ENCODE results near the gene FASTKD2. TPM values are rescaled to one million over a fixed set of nuclear protein-coding genes. Genes with fewer than 3 reads are reported as not detected.
A peak's percentile ranks its signal among the peaks of the same experiment; 100 is the strongest.

FASTKD2 gene
- total RNA-seq, 3 donors from 2014 or later: 19.3 to 23.3 (median 21.7) TPM

DNA sequence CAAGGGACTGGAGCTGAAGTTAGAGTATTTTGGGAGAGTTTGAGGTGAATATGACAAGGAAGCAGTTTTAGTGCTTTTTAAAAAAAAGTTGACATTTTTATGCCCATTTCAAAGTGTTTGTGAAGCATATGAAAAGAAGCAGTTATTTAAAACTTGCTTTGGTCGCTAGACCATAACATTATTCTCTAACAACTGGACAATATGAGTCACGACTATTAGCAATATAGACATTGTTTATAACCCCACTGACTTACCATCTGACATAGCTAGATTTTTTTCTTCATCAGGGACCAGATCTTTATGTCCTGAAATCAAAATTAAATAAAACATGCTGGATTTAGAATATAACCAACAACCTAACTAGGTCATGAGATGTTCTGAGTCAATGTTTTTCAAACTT, 24.6 kb upstream of the FASTKD2 start:
- DNase-seq (no peak), ATAC-seq (no peak)
- no peaks in the 10 kb centered on the region for H3K4me1 ChIP-seq (ENCODE audit: low read depth)
- TF ChIP-seq, protein P1, sequence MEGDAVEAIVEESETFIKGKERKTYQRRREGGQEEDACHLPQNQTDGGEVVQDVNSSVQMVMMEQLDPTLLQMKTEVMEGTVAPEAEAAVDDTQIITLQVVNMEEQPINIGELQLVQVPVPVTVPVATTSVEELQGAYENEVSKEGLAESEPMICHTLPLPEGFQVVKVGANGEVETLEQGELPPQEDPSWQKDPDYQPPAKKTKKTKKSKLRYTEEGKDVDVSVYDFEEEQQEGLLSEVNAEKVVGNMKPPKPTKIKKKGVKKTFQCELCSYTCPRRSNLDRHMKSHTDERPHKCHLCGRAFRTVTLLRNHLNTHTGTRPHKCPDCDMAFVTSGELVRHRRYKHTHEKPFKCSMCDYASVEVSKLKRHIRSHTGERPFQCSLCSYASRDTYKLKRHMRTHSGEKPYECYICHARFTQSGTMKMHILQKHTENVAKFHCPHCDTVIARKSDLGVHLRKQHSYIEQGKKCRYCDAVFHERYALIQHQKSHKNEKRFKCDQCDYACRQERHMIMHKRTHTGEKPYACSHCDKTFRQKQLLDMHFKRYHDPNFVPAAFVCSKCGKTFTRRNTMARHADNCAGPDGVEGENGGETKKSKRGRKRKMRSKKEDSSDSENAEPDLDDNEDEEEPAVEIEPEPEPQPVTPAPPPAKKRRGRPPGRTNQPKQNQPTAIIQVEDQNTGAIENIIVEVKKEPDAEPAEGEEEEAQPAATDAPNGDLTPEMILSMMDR (IDR thresholded peaks at IDR 0.05): no peak
- intact Hi-C loops (cut with DNase I, micrococcal nuclease): no loop called here
- no peaks in the 10 kb centered on the region for H3K9me3 ChIP-seq
- H3K4me3 ChIP-seq: no peak overlapping the region
- H3K36me3 ChIP-seq (ENCODE audit: low read depth): no peaks in the 10 kb centered on the region

DNA sequence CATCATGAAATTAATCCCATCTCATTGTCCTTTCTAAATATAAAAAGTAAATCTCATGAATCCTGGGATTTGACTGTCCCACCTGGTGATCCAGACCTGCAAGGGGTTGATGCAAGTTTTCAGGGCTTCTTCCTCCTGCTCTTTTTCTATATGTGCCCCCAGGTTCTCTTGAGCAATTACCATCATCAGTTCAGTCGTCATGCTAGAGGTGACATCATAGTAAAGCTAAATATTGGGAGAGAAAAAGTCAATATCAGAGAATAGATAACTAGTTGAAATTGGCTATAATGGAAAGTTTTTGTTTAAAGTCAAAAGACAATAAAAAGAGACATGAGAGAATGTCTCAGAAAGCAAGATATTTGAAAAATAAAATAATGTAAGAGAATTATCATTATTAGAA, 8.6 kb upstream of the FASTKD2 start:
- TF ChIP-seq, protein P1 (IDR thresholded peaks at IDR 0.05): no peak
- DNase-seq (no peak), ATAC-seq (no peak)
- no peaks in the 10 kb centered on the region for H3K36me3 ChIP-seq (ENCODE audit: low read depth)
- intact Hi-C loops (cut with DNase I, micrococcal nuclease): no loop called here
- no peaks in the 10 kb centered on the region for H3K9me3 ChIP-seq
- no peaks in the 10 kb centered on the region for H3K4me1 ChIP-seq (ENCODE audit: low read depth)
- H3K4me3 ChIP-seq: no peak overlapping the region

DNA sequence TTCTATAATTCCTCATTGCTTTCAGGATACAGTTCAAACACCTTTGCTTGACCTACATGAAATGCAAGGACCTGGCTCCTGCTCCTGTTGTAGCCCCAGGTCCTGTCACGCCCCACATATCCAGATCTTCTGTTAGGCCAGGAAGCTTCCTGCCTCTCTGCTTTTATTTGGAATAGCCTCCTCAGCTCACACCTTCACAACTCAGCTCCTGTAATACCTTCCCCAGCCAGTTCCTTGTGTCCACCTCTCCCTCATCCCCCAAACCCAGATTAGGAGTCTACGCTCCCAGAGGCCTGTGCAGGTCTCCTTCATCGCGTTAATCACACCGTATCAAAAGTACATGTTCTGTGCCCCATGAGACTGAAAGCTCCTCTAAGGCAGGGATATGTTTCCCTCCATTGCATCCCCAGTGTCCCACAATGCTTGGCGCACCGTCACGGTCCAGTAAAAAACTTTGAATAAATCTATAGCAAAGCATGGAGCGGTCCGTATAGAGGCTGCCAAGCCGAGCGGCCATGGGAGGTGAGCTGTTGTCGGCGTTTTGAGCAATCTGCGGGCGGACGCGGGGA, 649 bp upstream of the FASTKD2 start:
- TF ChIP-seq, protein P1 (IDR thresholded peaks at IDR 0.05): no peak
- peak overlapping the region; percentile 64 for H3K4me3 ChIP-seq
- no peak for ATAC-seq

DNA sequence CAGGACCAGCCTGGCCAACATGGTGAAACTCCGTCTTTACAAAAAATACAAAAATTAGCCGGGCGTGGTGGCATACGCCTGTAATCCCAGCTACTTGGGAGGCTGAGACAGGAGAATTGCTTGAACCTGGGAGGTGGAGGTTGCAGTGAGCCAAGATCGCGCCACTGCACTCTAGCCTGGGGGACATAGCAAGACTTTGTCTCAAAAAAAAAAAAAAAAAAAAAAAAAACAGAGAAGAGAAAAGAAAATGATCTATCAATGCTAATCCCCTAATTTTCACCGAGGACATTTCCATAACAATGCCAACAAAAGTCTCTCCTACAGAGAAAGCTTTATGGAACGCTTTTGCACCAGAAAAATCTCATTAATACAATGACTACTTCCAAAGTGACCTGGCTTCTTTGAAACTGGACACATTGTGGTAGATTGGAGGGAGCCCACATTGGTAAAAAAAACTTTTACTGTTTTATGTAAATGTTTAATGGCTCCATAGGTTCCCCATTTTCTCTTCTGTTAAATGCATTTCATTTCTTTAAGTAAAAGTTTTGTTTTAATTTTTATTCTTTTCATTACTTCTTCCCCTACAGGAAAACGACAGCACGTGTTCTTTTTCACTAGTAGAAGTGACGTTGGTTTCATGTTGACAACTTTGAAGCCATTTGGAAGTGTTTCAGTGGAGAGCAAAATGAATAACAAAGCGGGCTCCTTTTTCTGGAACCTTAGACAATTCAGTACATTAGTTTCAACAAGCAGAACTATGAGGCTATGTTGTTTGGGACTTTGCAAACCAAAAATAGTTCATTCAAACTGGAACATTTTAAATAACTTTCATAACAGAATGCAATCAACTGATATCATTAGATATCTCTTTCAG, 888 bp downstream of the FASTKD2 start:
- intact Hi-C loops (cut with DNase I, micrococcal nuclease): no loop called here
- H3K4me3 ChIP-seq: peak overlapping the region; percentile 64
- TF ChIP-seq, protein P1 (IDR thresholded peaks at IDR 0.05): no peak

More for the DNA sequence above, 649 bp upstream of the FASTKD2 start:
- Histone ChIP-seq H3K4me1 (ENCODE audit: low read depth) (peaks cover 10% of the 10 kb centered on the region), H3K36me3 (ENCODE audit: low read depth) (no peaks in the 10 kb centered on the region), H3K9me3 (no peaks in the 10 kb centered on the region)
- intact Hi-C loops (cut with DNase I, micrococcal nuclease): no loop called here
- DNase-seq: no peak

DNA sequence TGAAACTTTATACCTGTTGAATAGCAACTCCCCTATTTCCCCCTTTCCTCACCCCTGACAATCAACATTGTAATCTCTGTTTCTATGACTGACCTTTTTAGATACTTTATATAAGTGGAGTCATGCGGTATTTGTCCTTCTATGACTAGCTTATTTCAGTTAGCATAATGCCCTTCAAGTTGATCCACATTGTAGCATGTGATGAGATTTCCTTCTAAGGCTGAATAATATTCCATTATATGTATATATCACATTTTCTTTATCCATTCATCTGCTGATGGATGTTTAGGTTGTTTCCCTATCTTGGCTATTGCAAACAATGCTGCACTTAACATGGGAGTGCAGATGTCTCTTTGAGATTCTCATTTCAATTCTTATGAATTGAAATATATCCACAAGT, 9.5 kb downstream of the FASTKD2 start:
- peaks cover 8% of the 10 kb centered on the region for H3K36me3 ChIP-seq (ENCODE audit: low read depth)
- no peak for DNase-seq
- no peaks in the 10 kb centered on the region for H3K4me1 ChIP-seq (ENCODE audit: low read depth)
- ATAC-seq: no peak
- intact Hi-C loops (cut with DNase I, micrococcal nuclease): no loop called here
- H3K9me3 ChIP-seq: peaks cover 10% of the 10 kb centered on the region
- TF ChIP-seq, protein P1 (IDR thresholded peaks at IDR 0.05): no peak
- no peak overlapping the region for H3K4me3 ChIP-seq

More for the DNA sequence above, 888 bp downstream of the FASTKD2 start:
- H3K4me1 ChIP-seq (ENCODE audit: low read depth): peaks cover 10% of the 10 kb centered on the region
- DNase-seq (no peak), ATAC-seq (no peak)
- no peaks in the 10 kb centered on the region for H3K36me3 ChIP-seq (ENCODE audit: low read depth)
- H3K9me3 ChIP-seq: no peaks in the 10 kb centered on the region
